GM10248 (cell line): Measurements from ENCODE around the gene ZNRF3.

Experiments
- CTCF ChIA-PET: fragments of 300-600 bp; sonication (Branson Sonifier 250); formaldehyde crosslinking; extraction: SDS; loops from one replicate; lab custom pipeline; 2021; ENCODE audit warnings: antibody characterized with exemption; lab: Yijun Ruan, JAX
- POLR2A ChIA-PET: fragments of 350-650 bp; sonication (Branson Sonifier 250); formaldehyde crosslinking; extraction: SDS; loops from one replicate; lab custom pipeline; 2020; ENCODE audit warnings: antibody characterized with exemption; lab: Yijun Ruan, JAX
- DNase-seq: peaks from one replicate; pipeline ENCODE4 v3.0.0; 2012; ENCODE audit errors: extremely low spot score
- CTCF ChIP-seq: IDR thresholded peaks from 2 replicates; pipeline ENCODE4 v1.5.1; 2012; ENCODE audit warnings: mild to moderate bottlenecking, low read depth; ENCODE audit errors: extremely low read depth, missing control alignments, control extremely low read depth

The ZNRF3 gene

DNA sequence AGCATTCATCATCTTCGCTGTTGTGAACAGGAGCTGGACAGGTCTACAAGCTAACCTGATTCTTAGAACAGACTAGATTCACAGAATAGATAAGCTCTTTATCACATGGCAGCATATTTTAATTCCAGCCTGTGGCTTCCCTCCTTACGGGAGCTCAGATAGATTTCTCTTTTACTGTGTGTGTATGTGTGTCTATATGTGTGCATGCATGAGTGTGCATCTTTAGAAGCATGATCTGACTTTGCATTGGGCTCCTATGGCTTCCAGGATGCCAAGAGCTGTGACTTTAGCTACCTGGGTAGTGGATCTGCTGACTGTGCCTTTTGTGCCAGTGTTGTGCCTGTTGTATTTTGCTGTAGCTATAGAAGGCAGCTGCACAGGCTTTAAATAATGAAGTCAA is 44.3 kb downstream of the ZNRF3 start:
- ChIA-PET CTCF (interaction anchor here (1.0 to 2.0 kb wide), 2 partner anchors 9 kb away, joined by 5 to 6 read pairs; no protein-coding TSS in a partner anchor), POLR2A (no interaction called here)
- TF ChIP-seq CTCF = no peak
- no peak for DNase-seq

DNA sequence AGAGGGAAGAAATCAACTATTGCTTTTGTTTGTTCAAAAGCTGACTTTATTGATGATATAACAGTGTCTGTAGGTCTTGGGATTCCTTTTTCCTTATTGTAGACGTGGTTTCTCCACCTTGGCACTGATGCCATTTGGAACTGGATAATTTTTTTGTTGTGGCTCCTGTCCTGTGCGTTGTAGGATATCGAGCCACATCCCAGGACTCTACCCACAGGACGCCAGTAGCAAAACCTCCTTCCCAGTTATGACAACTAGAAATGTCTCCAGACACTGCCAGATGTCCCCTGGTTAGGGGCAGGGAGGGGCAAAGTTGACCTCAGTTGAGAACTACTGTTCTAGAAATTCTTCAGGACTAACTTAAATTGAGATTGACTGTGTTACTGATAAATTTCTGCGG is 45.8 kb downstream of the ZNRF3 start:
- ChIA-PET POLR2A (no interaction called here), CTCF (interaction anchor here (1.1 kb wide), 1 partner anchor 35 kb away, joined by 3 read pairs; no protein-coding TSS in a partner anchor)
- no peak for TF ChIP-seq CTCF
- no peak for DNase-seq

DNA sequence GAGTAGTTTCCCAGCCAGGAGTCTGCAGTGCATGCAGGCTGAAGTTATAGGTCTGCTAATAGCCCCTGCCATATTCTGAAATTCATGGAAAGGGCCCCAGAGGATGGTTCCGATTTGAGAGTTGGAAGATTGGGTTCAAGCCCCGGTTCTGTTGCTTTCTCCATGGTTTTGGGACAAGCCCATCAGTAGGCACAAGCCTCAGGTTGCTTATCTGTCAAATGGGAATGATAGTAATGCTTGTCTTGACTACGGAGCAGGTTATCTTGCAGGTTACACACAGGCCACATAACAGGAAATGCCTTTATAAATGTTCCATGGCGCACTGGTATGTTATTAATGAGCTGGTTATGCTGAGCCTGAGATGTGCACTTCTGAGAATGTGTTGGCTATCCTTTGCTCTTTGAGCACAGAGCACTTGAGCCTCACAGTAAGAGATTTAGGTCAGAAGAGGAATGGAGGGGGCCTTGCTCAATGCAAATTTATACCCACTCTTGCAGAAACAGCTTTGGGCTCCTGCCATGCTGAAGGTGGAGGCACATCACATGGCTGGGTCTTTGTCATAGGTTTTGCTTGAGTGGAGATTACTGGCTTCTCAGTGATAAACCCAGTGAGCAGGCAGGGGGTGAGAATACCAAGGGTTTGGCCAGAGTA is 47.1 kb downstream of the ZNRF3 start:
- ChIA-PET CTCF (interaction anchor here (0.9 kb wide), 1 partner anchor 13 kb away, joined by 3 read pairs; no protein-coding TSS in a partner anchor), POLR2A (no interaction called here)
- DNase-seq = no peak
- TF ChIP-seq CTCF = no peak

GRCh38 chr22:28931844-28932567 is 48.6 kb downstream of the ZNRF3 start:
- DNase-seq = no peak
- CTCF ChIA-PET = interaction anchor here (1.0 to 1.2 kb wide), 3 partner anchors 9 to 107 kb away, joined by 3 read pairs; no protein-coding TSS in a partner anchor
- TF ChIP-seq CTCF = no peak
- POLR2A ChIA-PET = no interaction called here

- POLR2A ChIA-PET = no interaction called here
- no peak for DNase-seq
- no peak for TF ChIP-seq CTCF
- CTCF ChIA-PET = interaction anchor here (1.2 to 1.7 kb wide), 2 partner anchors 11 to 12 kb away, joined by 3 to 5 read pairs; no protein-coding TSS in a partner anchor
Measured at GRCh38 chr22:28933321-28933720, 49.9 kb downstream of the ZNRF3 start.

DNA sequence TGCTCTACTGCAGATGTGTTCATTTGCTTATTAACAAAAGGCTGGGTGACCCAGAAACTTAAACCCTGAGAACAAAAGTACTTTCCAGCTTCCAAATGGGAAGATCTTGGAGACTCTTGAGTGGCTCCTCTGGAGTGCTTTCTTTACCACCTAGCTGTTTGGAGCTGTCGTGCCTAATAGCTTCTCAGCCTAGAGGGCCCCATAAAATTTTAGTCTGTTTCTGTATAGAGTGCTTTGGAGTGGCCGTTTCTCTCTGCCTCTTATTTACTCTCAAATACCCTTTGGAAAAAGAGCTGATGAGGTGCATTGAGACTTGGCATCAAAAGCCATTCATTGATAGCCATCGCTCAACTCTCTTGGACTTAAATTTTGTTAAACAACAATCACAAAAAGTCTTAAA is 50.7 kb downstream of the ZNRF3 start:
- CTCF ChIA-PET = interaction anchor here (1.2 to 1.7 kb wide), 2 partner anchors 10 to 15 kb away, joined by 3 to 5 read pairs; no protein-coding TSS in a partner anchor
- no peak for DNase-seq
- POLR2A ChIA-PET = interaction anchor here (0.7 kb wide), 1 partner anchor 1226 kb away, joined by 6 read pairs; no protein-coding TSS in a partner anchor
- no peak for TF ChIP-seq CTCF
